Prostate gland (tissue), 2 donors: ENCODE results near the gene EFCAB14.

Experiments used
- POLR2A ChIP-seq: fragments of 450-650 bp; IDR thresholded peaks from one replicate; pipeline ENCODE4 v1.6.1; 2016; ENCODE audit warnings: antibody characterized with exemption, mild to moderate bottlenecking
- TF ChIP-seq, protein P1 (sequence below), 4 experiments: fragments of 200-600 bp in 2 of 4; fragments of 450-650 bp in 2 of 4; sonication (generic) in 2 of 4; IDR thresholded peaks; 1 replicate in 3 of 4; 2 replicates in 1 of 4; pipeline ENCODE4 v1.5.1; 2016 to 2019; ENCODE audit warnings: antibody characterized with exemption in 4 of 4, mild to moderate bottlenecking in 2 of 4, moderate library complexity in 2 of 4

- TF ChIP-seq POLR2A: no peak
- TF ChIP-seq, protein P1, sequence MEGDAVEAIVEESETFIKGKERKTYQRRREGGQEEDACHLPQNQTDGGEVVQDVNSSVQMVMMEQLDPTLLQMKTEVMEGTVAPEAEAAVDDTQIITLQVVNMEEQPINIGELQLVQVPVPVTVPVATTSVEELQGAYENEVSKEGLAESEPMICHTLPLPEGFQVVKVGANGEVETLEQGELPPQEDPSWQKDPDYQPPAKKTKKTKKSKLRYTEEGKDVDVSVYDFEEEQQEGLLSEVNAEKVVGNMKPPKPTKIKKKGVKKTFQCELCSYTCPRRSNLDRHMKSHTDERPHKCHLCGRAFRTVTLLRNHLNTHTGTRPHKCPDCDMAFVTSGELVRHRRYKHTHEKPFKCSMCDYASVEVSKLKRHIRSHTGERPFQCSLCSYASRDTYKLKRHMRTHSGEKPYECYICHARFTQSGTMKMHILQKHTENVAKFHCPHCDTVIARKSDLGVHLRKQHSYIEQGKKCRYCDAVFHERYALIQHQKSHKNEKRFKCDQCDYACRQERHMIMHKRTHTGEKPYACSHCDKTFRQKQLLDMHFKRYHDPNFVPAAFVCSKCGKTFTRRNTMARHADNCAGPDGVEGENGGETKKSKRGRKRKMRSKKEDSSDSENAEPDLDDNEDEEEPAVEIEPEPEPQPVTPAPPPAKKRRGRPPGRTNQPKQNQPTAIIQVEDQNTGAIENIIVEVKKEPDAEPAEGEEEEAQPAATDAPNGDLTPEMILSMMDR (IDR thresholded peaks at IDR 0.05): no peak
Observed at GRCh38 chr1:46638921-46639320, 80.0 kb downstream of the EFCAB14 start.
